Endothelial cell of umbilical vein (primary cell): ENCODE results near the gene GAL. TPM values are rescaled to one million over a fixed set of nuclear protein-coding genes. Genes with fewer than 3 reads are reported as not detected.

Source experiments
- BruUV-seq: library from RNA; stranded (reverse); fragments of 400-500 nt; replicated peaks from 2 replicates; lab custom pipeline; 2021; lab: Mats Ljungman, UMichigan
- CTCF ChIA-PET: fragments of 300-600, 350-600 bp; sonication (Branson Sonifier 250); formaldehyde crosslinking; loops from one replicate; lab custom pipeline; 2021; ENCODE audit warnings: antibody characterized with exemption, inconsistent platforms; lab: Charles Lee
- POLR2A ChIA-PET: fragments of 300-600, 350-600 bp; sonication (Branson Sonifier 250); formaldehyde crosslinking; loops from one replicate; lab custom pipeline; 2021; ENCODE audit warnings: antibody characterized with exemption, inconsistent platforms; lab: Charles Lee
- DNase-seq: peaks from one replicate; pipeline ENCODE4 v3.0.0-alpha.2; 2011; ENCODE audit warnings: low read depth, low spot score
- FAIRE-seq: peaks from 2 replicates; lab custom pipeline; 2011; peaks lifted over from hg19 to GRCh38; lab: Jason Lieb, UNC
- H2AFZ ChIP-seq: 2 replicates; pipeline ENCODE4 v1.6.0; 2012; ENCODE audit warnings: low read depth, low read length, control low read depth, inconsistent platforms
- H3K27ac ChIP-seq: 2 replicates; pipeline ENCODE4 v1.5.1; 2011; ENCODE audit warnings: low read depth, mild to moderate bottlenecking, control low read depth, low read length, moderate library complexity; ENCODE audit not compliant: insufficient read depth
- H3K27me3 ChIP-seq, 2 experiments: 2 replicates each; pipeline versions ENCODE4 v1.6.0 to v1.6.1; 2011; ENCODE audit warnings: low read length in 2 of 2, mixed read lengths in 1 of 2; ENCODE audit not compliant: control insufficient read depth in 2 of 2, insufficient read depth in 2 of 2
- H3K36me3 ChIP-seq, 2 experiments: 2 replicates in 1 of 2; 3 replicates in 1 of 2; pipeline ENCODE4 v1.5.1; 2011; ENCODE audit warnings: low read length in 2 of 2, mild to moderate bottlenecking in 1 of 2, moderate library complexity in 1 of 2; ENCODE audit not compliant: control insufficient read depth in 2 of 2, insufficient read depth in 2 of 2; ENCODE audit errors: extremely low read depth in 1 of 2
- H3K4me1 ChIP-seq: 3 replicates; pipeline ENCODE4 v1.5.1; 2011; ENCODE audit warnings: mild to moderate bottlenecking, low read length; ENCODE audit not compliant: control insufficient read depth, insufficient read depth; ENCODE audit errors: extremely low read depth
- H3K4me2 ChIP-seq: 2 replicates; pipeline ENCODE4 v1.6.1; 2011; ENCODE audit warnings: low read length, control low read depth, mixed read lengths; ENCODE audit not compliant: insufficient read depth
- H3K4me3 ChIP-seq, 3 experiments: fragments of 200-600 bp in 1 of 3; sonication (generic), shearing (Covaris generic) in 1 of 3; replicated peaks in 1 of 3; 2 replicates each; pipeline ENCODE4 v1.5.1; 2011 to 2016; ENCODE audit warnings: control low read depth in 3 of 3, low read length in 3 of 3, mild to moderate bottlenecking in 2 of 3, inconsistent platforms in 1 of 3, low read depth in 1 of 3, moderate library complexity in 1 of 3; ENCODE audit not compliant: insufficient read depth in 1 of 3
- H3K79me2 ChIP-seq: 2 replicates; pipeline ENCODE4 v1.6.0; 2012; ENCODE audit warnings: low read length, inconsistent platforms; ENCODE audit not compliant: control insufficient read depth, insufficient read depth
- H3K9ac ChIP-seq: replicated peaks from 2 replicates; pipeline ENCODE3; 2011; ENCODE audit warnings: low read length, control low read depth; ENCODE audit not compliant: insufficient read depth; ENCODE audit errors: extremely low read depth
- H3K9me1 ChIP-seq: replicated peaks from 3 replicates; pipeline ENCODE4 v1.6.0; 2011; ENCODE audit warnings: mild to moderate bottlenecking, low read length; ENCODE audit not compliant: control insufficient read depth, insufficient read depth; ENCODE audit errors: extremely low read depth
- H3K9me3 ChIP-seq: replicated peaks from 2 replicates; pipeline ENCODE4 v1.5.1; 2012; ENCODE audit warnings: low read length, inconsistent platforms; ENCODE audit not compliant: control insufficient read depth, insufficient read depth
- H4K20me1 ChIP-seq: replicated peaks from 2 replicates; pipeline ENCODE3; 2011; ENCODE audit warnings: mild to moderate bottlenecking, low read length; ENCODE audit not compliant: control insufficient read depth, insufficient read depth; ENCODE audit errors: extremely low read depth
- EZH2 ChIP-seq: IDR thresholded peaks from 2 replicates; pipeline ENCODE4 v1.6.1; 2012; ENCODE audit warnings: borderline replicate concordance, low read depth, mild to moderate bottlenecking, moderate library complexity, low read length, inconsistent platforms; ENCODE audit not compliant: severe bottlenecking
- FOS ChIP-seq: IDR thresholded peaks from 2 replicates; pipeline ENCODE4 v1.6.1; 2011; ENCODE audit warnings: mild to moderate bottlenecking, low read length, moderate library complexity, borderline replicate concordance; ENCODE audit not compliant: insufficient read depth
- GATA2 ChIP-seq: IDR thresholded peaks from 2 replicates; pipeline ENCODE4 v1.7.0; 2011; ENCODE audit warnings: low read depth, mild to moderate bottlenecking, moderate library complexity, mixed read lengths, low read length; ENCODE audit not compliant: insufficient read length, insufficient read depth
- JUN ChIP-seq: IDR thresholded peaks from 2 replicates; pipeline ENCODE4 v1.6.1; 2011; ENCODE audit warnings: borderline replicate concordance, low read depth; ENCODE audit not compliant: insufficient read length, insufficient read depth
- MAX ChIP-seq: IDR thresholded peaks from 2 replicates; pipeline ENCODE4 v1.6.1; 2011; ENCODE audit not compliant: insufficient read depth, insufficient read length
- MYC ChIP-seq: IDR thresholded peaks from one replicate; pipeline ENCODE4 v1.6.1; 2011; ENCODE audit warnings: mild to moderate bottlenecking, low read depth, low read length
- POLR2A ChIP-seq: IDR thresholded peaks from 2 replicates; pipeline ENCODE4 v1.6.1; 2012; ENCODE audit warnings: low read depth, mild to moderate bottlenecking, control low read depth, low read length
- POLR2AphosphoS5 ChIP-seq: IDR thresholded peaks from 2 replicates; pipeline ENCODE4 v1.6.1; 2012; ENCODE audit warnings: low read depth, mild to moderate bottlenecking, control low read depth, low read length, moderate library complexity; ENCODE audit not compliant: insufficient read depth
- dilution Hi-C: fragments of 300-500 bp; cut with MboI; formaldehyde crosslinking; loops from one replicate; pipeline ENCODE4 v1.15.0; 2019; ENCODE audit warnings: low sequenced_read_pairs; ENCODE audit not compliant: extremely low pct_ligation_motif_present
- intact Hi-C: fragments of 100-400 bp; cut with micrococcal nuclease; formaldehyde crosslinking; loops from one replicate; pipeline ENCODE4 v1.10.0; 2022
- polyA plus RNA-seq, 4 experiments: library from polyadenylated mRNA; depleted of rRNA in 3 of 4; stranded (reverse) in 3 of 4; unstranded in 1 of 4; fragments of >200 nt; gene quantifications; 2 replicates each; pipeline versions ENCODE4 v1.2.1 to v1.2.3, GENCODE V29; 2011 to 2012; ENCODE audit warnings: missing spikeins in 1 of 4
- total RNA-seq: library from RNA; stranded (reverse); gene quantifications from 2 replicates; pipeline ENCODE4 v1.2.3, GENCODE V29; 2021
- TF ChIP-seq, protein P1 (sequence below), 2 donors: IDR thresholded peaks; 1 replicate in 1 of 2; 2 replicates in 1 of 2; pipeline ENCODE4 v1.5.1; 2011; ENCODE audit warnings: low read length in 2 of 2, mild to moderate bottlenecking in 2 of 2, moderate library complexity in 2 of 2, control low read depth in 1 of 2, inconsistent platforms in 1 of 2, low read depth in 1 of 2; ENCODE audit not compliant: insufficient read depth in 1 of 2; ENCODE audit errors: extremely low read depth in 1 of 2

The GAL gene
- total and polyA plus RNA-seq, 2 donors (not counting 3 experiments of a cell fraction or from before 2014, with no cell fraction given), result 1.2 to 9.8 TPM

DNA sequence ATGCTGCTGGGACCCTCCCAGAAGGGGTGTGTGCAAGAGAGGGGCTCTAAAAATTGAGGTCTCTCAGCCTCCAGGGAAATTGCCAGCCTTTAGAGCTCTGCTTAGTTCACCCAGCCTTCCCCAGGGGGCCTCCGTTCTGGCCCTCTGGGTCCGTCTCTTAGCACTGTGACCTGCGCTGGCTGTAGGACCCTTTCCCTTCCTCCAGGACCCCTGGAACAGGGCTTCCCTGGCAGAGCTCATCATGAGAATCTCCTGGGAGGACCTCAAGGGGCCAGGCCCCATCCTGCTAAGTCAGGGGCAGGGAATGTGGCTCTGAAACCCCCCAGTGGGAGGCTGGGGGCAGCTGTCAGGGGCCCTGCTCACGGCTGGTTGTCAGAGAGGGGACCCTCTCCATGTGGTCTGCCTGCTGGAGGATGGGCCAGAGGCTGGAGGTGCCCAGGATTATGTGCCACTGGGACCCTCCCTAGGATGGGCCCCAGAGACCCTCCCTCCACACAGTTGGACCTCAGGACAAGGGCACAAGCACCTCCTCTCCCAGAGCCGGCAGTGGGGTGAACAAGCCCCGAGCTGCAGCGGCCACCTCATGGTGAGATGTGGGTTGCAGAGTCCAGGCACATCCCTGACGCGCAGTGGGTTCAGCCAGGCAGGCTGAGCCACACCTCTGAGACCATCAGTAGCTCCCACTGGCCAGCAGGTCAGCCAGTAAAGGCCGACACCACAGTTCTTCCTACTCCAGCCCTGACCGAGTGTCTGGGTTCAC is 27.1 kb upstream of the GAL start:
- Histone ChIP-seq H3K4me3 (no peak overlapping the region), H3K4me2 (no peak overlapping the region), H3K79me2 (no peaks in the 10 kb centered on the region), H3K36me3 (no peaks in the 10 kb centered on the region), H3K9me3 (no peaks in the 10 kb centered on the region), H3K9me1 (no peaks in the 10 kb centered on the region), H3K9ac (no peak overlapping the region), H3K4me1 (peaks cover 4% of the 10 kb centered on the region), H4K20me1 (no peaks in the 10 kb centered on the region), H3K27me3 (peaks cover 0 to 2% of the 10 kb centered on the region in 2 experiments), H3K27ac (no peak overlapping the region), H2AFZ (no peak overlapping the region)
- no peak for TF ChIP-seq POLR2AphosphoS5
- TF ChIP-seq POLR2A, result no peak
- no peak for TF ChIP-seq MAX
- TF ChIP-seq MYC, result no peak
- no peak for TF ChIP-seq EZH2
- no peak for TF ChIP-seq JUN
- no peak for TF ChIP-seq FOS
- TF ChIP-seq GATA2, result no peak
- TF ChIP-seq, protein P1, sequence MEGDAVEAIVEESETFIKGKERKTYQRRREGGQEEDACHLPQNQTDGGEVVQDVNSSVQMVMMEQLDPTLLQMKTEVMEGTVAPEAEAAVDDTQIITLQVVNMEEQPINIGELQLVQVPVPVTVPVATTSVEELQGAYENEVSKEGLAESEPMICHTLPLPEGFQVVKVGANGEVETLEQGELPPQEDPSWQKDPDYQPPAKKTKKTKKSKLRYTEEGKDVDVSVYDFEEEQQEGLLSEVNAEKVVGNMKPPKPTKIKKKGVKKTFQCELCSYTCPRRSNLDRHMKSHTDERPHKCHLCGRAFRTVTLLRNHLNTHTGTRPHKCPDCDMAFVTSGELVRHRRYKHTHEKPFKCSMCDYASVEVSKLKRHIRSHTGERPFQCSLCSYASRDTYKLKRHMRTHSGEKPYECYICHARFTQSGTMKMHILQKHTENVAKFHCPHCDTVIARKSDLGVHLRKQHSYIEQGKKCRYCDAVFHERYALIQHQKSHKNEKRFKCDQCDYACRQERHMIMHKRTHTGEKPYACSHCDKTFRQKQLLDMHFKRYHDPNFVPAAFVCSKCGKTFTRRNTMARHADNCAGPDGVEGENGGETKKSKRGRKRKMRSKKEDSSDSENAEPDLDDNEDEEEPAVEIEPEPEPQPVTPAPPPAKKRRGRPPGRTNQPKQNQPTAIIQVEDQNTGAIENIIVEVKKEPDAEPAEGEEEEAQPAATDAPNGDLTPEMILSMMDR (IDR thresholded peaks at IDR 0.05; ENCODE audit: extremely low read depth in 1 of 2, insufficient read depth in 1 of 2, low read depth in 1 of 2, low read length in 2 of 2), result no peak
- intact Hi-C loops, result no loop called here
- POLR2A ChIA-PET, result no interaction called here
- DNase-seq (no peak), FAIRE-seq (no peak)
- dilution Hi-C loops, result no loop called here
- CTCF ChIA-PET, result no interaction called here
- no TSS peak for BruUV-seq
